Osteoblast (primary cell): Measurements from ENCODE around the gene GRIK4. TPM values are rescaled to one million over a fixed set of nuclear protein-coding genes. Genes with fewer than 3 reads are reported as not detected.

Source experiments
- DNase-seq: peaks from one replicate; pipeline ENCODE4 v3.0.0; 2011; ENCODE audit warnings: low spot score, mixed read lengths; ENCODE audit not compliant: insufficient read length; ENCODE audit errors: missing footprints
- H2AFZ ChIP-seq: 2 replicates; pipeline ENCODE4 v1.6.0; 2011; ENCODE audit warnings: mild to moderate bottlenecking, low read length
- H3K27ac ChIP-seq: 2 replicates; pipeline ENCODE4 v1.5.1; 2011; ENCODE audit warnings: mild to moderate bottlenecking, low read depth, low read length, moderate library complexity
- H3K27me3 ChIP-seq: 2 replicates; pipeline ENCODE4 v1.6.0; 2012; ENCODE audit warnings: mild to moderate bottlenecking, control low read depth, inconsistent platforms, low read length, moderate library complexity; ENCODE audit not compliant: insufficient read depth
- H3K36me3 ChIP-seq: 2 replicates; pipeline ENCODE4 v1.5.1; 2011; ENCODE audit warnings: mild to moderate bottlenecking, low read length, control low read depth, moderate library complexity; ENCODE audit not compliant: insufficient read depth
- H3K4me1 ChIP-seq: 2 replicates; pipeline ENCODE4 v1.5.1; 2011; ENCODE audit warnings: mild to moderate bottlenecking, low read length, control low read depth, moderate library complexity; ENCODE audit not compliant: insufficient read depth
- H3K4me2 ChIP-seq: 2 replicates; pipeline ENCODE4 v1.6.0; 2011; ENCODE audit warnings: mild to moderate bottlenecking, low read length; ENCODE audit not compliant: insufficient read depth
- H3K4me3 ChIP-seq: fragments of 200-600 bp; sonication (generic); 3 replicates; pipeline ENCODE4 v1.5.1; 2012; ENCODE audit warnings: mild to moderate bottlenecking, low read length, inconsistent platforms; ENCODE audit not compliant: insufficient read depth
- H3K79me2 ChIP-seq: 2 replicates; pipeline ENCODE4 v1.6.0; 2012; ENCODE audit warnings: mild to moderate bottlenecking, low read length, control low read depth, inconsistent platforms; ENCODE audit not compliant: insufficient read depth
- H3K9me3 ChIP-seq: 2 replicates; pipeline ENCODE4 v1.5.1; 2011; ENCODE audit warnings: low read depth, low read length, control low read depth
- H4K20me1 ChIP-seq: 2 replicates; pipeline ENCODE4 v1.6.0; 2012; ENCODE audit warnings: mild to moderate bottlenecking, low read length, control low read depth; ENCODE audit not compliant: insufficient read depth
- total RNA-seq: library from RNA; depleted of rRNA; stranded (reverse); fragments of >200 nt; gene quantifications from 2 replicates; pipeline ENCODE4 v1.2.3, GENCODE V29; 2012
- TF ChIP-seq, protein P1 (sequence below): IDR thresholded peaks from 2 replicates; pipeline ENCODE4 v1.5.1; 2011; ENCODE audit warnings: mild to moderate bottlenecking, low read depth, low read length, moderate library complexity; ENCODE audit errors: extremely low read depth

GRIK4 gene
- total RNA-seq, 1 donor: under 0.01 TPM

DNA sequence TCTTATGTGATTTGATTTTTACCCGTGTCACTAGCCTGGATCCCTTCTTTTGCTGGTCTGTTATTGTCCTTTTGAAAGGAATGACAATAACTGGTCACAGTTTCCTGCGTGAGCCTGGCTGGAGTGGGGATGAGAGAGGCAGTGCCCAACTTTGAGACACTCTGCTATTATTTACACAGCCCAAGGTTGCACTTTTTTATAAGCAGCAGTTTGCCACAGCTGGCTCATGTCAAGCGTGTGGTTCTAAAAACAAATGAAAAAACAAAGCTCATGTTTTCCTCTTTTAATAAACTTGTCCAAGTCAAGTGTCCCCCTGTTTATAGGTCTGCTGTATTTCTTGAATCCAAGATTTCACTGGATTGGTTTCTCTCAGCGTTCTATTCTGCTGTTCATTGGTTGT lies 201.3 kb downstream of the GRIK4 start:
- Histone ChIP-seq H3K27me3 (peaks cover 13% of the 10 kb centered on the region), H3K4me2 (no peak overlapping the region), H3K9me3 (no peaks in the 10 kb centered on the region), H4K20me1 (no peaks in the 10 kb centered on the region), H3K4me3 (no peak overlapping the region), H3K36me3 (no peaks in the 10 kb centered on the region), H3K4me1 (peaks cover 27% of the 10 kb centered on the region), H3K79me2 (no peaks in the 10 kb centered on the region), H3K27ac (no peak overlapping the region), H2AFZ (no peak overlapping the region)
- TF ChIP-seq, protein P1, sequence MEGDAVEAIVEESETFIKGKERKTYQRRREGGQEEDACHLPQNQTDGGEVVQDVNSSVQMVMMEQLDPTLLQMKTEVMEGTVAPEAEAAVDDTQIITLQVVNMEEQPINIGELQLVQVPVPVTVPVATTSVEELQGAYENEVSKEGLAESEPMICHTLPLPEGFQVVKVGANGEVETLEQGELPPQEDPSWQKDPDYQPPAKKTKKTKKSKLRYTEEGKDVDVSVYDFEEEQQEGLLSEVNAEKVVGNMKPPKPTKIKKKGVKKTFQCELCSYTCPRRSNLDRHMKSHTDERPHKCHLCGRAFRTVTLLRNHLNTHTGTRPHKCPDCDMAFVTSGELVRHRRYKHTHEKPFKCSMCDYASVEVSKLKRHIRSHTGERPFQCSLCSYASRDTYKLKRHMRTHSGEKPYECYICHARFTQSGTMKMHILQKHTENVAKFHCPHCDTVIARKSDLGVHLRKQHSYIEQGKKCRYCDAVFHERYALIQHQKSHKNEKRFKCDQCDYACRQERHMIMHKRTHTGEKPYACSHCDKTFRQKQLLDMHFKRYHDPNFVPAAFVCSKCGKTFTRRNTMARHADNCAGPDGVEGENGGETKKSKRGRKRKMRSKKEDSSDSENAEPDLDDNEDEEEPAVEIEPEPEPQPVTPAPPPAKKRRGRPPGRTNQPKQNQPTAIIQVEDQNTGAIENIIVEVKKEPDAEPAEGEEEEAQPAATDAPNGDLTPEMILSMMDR: no peak
- no peak for DNase-seq

DNA sequence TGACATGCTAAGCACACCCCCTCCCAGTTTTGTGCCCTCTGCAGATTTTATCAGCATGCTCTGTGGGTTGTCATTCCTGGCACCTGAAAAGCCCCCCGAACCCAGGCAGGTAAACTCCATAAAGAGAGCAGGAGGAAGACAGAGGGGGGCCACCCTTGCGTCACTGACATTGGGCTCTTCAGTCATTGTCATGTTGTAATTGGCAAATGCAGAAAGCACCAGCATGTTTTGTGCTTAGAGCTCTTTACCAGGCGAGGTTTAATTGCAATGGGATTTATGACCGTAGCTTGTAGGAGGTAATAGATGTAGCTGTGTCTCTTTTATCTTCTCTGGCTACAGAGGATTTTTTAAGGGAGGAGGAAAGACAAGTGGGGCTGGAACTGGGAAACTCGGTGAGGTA lies 201.7 kb downstream of the GRIK4 start:
- no peak overlapping the region for H3K27ac ChIP-seq
- no peak overlapping the region for H2AFZ ChIP-seq
- H3K79me2 ChIP-seq: no peaks in the 10 kb centered on the region
- H3K9me3 ChIP-seq: no peaks in the 10 kb centered on the region
- H3K4me3 ChIP-seq: no peak overlapping the region
- TF ChIP-seq, protein P1: no peak
- H4K20me1 ChIP-seq: no peaks in the 10 kb centered on the region
- no peaks in the 10 kb centered on the region for H3K36me3 ChIP-seq
- peaks cover 13% of the 10 kb centered on the region for H3K27me3 ChIP-seq
- peaks cover 27% of the 10 kb centered on the region for H3K4me1 ChIP-seq
- DNase-seq: no peak
- H3K4me2 ChIP-seq: no peak overlapping the region

DNA sequence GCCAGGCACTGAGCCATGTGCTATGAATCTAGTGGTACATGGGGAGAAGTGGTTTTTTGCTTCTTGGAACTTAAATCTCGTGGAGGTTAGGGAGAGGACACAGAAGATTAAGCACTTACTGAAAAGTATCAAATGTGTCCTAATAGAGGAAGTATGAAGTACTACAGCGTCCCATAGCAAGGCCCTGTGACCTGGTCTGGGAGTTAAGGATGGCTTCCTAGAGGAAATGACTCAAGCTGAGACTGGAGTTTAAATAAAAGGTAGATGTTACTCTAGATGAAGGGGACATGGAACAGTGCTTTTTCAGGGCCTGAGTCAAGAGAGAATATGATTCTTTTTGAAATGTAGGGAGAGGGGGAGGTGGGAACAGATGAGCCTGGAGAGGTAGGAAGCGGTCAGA lies 202.9 kb downstream of the GRIK4 start:
- no peak overlapping the region for H3K4me2 ChIP-seq
- peaks cover 27% of the 10 kb centered on the region for H3K4me1 ChIP-seq
- no peaks in the 10 kb centered on the region for H3K9me3 ChIP-seq
- TF ChIP-seq, protein P1: no peak
- no peak overlapping the region for H3K27ac ChIP-seq
- no peaks in the 10 kb centered on the region for H3K79me2 ChIP-seq
- no peak overlapping the region for H3K4me3 ChIP-seq
- H4K20me1 ChIP-seq: no peaks in the 10 kb centered on the region
- H3K27me3 ChIP-seq: peaks cover 13% of the 10 kb centered on the region
- DNase-seq: no peak
- H2AFZ ChIP-seq: no peak overlapping the region
- H3K36me3 ChIP-seq: no peaks in the 10 kb centered on the region

DNA sequence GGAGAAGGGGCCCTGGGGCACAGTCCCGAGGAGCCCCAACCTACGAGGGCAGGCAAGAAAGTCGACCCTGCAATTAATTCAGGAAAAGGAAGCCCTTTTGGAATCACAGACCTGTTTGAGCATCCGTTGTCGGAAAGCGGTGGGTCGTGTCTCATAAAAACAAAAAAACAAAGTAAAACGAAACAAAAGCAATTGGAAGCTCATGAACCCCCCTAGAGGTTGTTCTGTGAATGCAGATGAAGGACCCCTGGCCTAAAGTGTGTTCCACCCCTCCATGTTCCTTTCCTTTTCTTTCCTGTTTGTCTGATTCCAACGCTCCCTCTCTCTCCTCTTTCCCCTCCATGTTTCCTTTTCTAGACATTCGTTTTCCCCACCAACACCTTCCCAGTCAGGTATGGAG lies 203.7 kb downstream of the GRIK4 start:
- no peaks in the 10 kb centered on the region for H4K20me1 ChIP-seq
- peaks cover 20% of the 10 kb centered on the region for H3K4me1 ChIP-seq
- H3K9me3 ChIP-seq: no peaks in the 10 kb centered on the region
- peaks cover 17% of the 10 kb centered on the region for H3K27me3 ChIP-seq
- no peak overlapping the region for H3K4me3 ChIP-seq
- H3K4me2 ChIP-seq: peak overlapping the region; percentile 43
- H2AFZ ChIP-seq: no peak overlapping the region
- no peaks in the 10 kb centered on the region for H3K36me3 ChIP-seq
- DNase-seq: peak; percentile 72
- H3K27ac ChIP-seq: no peak overlapping the region
- TF ChIP-seq, protein P1: peak; percentile 55
- H3K79me2 ChIP-seq: no peaks in the 10 kb centered on the region
